HepG2 (cell line): ENCODE results near the gene SLC28A1.

Experiments
- CTCF ChIP-seq: sonication (generic); formaldehyde crosslinking; IDR thresholded peaks from 2 replicates; pipeline ENCODE4 v1.5.0; 2020; ENCODE audit warnings: mild to moderate bottlenecking, missing genetic modification reagents, moderate library complexity
- EP300 ChIP-seq, 3 experiments: sonication (generic) in 1 of 3; formaldehyde crosslinking in 1 of 3; IDR thresholded peaks; 2 replicates each; pipeline versions ENCODE4 v1.5.1 to v1.6.1; 2011 to 2020; ENCODE audit warnings: low read depth in 2 of 3, low read length in 2 of 3, borderline replicate concordance in 1 of 3, improper control_type of control experiment in 1 of 3, mild to moderate bottlenecking in 1 of 3, missing genetic modification reagents in 1 of 3, moderate library complexity in 1 of 3
- HNRNPLL ChIP-seq: fragments of 200-400 bp; formaldehyde crosslinking; IDR thresholded peaks from 2 replicates; pipeline ENCODE4 v1.6.1; 2017; ENCODE audit warnings: mild to moderate bottlenecking, low read depth, low read length; ENCODE audit not compliant: poor library complexity, severe bottlenecking
- JARID2 ChIP-seq: sonication (generic); formaldehyde crosslinking; IDR thresholded peaks from 2 replicates; pipeline ENCODE4 v1.8.1; 2023; ENCODE audit warnings: missing genetic modification reagents, inconsistent platforms; ENCODE audit not compliant: insufficient replicate concordance
- NFE2L1 ChIP-seq: sonication (generic); formaldehyde crosslinking; IDR thresholded peaks from 2 replicates; pipeline ENCODE4 v1.4.0; 2020; ENCODE audit warnings: missing genetic modification reagents, mild to moderate bottlenecking, borderline replicate concordance
- NFIC ChIP-seq: IDR thresholded peaks from 2 replicates; pipeline ENCODE4 v1.6.1; 2012; ENCODE audit warnings: mild to moderate bottlenecking, low read length, inconsistent platforms
- NFKBIZ ChIP-seq: IDR thresholded peaks from 2 replicates; pipeline ENCODE4 v1.6.1; 2018; ENCODE audit warnings: missing genetic modification reagents, missing compliant biosample characterization
- NFRKB ChIP-seq: fragments of 450-650 bp; IDR thresholded peaks from 2 replicates; pipeline ENCODE4 v1.6.1; 2017
- RELA ChIP-seq: sonication (generic); formaldehyde crosslinking; IDR thresholded peaks from 2 replicates; pipeline ENCODE4 v1.4.0; 2020; ENCODE audit warnings: missing genetic modification reagents
- U2AF2 ChIP-seq: fragments of 200-400 bp; formaldehyde crosslinking; IDR thresholded peaks from 2 replicates; pipeline ENCODE4 v1.6.1; 2017; ENCODE audit warnings: low read depth, mild to moderate bottlenecking, low read length
- ZBTB33 ChIP-seq: sonication (generic); formaldehyde crosslinking; IDR thresholded peaks from 2 replicates; pipeline ENCODE4 v1.4.0; 2020; ENCODE audit warnings: missing genetic modification reagents
- ZNF121 ChIP-seq: sonication (generic); formaldehyde crosslinking; IDR thresholded peaks from 2 replicates; pipeline ENCODE4 v1.5.0; 2020; ENCODE audit warnings: mild to moderate bottlenecking, missing genetic modification reagents
- ZNF598 ChIP-seq: sonication (generic); formaldehyde crosslinking; IDR thresholded peaks from 2 replicates; pipeline ENCODE4 v1.5.1; 2020; ENCODE audit warnings: mild to moderate bottlenecking, missing genetic modification reagents, borderline replicate concordance
- TF ChIP-seq, protein P1 (sequence below): sonication (generic); formaldehyde crosslinking; IDR thresholded peaks from 2 replicates; pipeline ENCODE4 v1.5.0; 2020; ENCODE audit warnings: missing genetic modification reagents, mild to moderate bottlenecking, borderline replicate concordance

DNA sequence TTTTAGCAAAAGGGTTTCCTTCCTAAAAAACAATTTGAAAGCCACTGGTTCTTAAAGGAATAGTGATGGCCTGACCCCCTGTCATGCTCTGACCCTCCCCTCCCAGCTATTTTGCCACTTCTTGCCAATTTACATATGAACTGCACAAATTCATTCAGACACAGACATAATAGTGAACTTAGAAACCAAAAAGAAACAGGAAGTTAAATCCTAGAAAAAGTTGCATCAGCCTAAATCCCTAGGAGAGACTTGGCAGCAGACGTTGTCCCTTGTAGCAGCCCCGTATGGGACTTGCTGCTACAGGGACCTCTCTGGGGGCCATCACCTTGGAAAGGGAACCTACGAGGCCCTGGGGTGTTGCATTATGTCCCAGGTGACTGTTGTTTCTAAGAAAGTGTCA, 82.9 kb downstream of the SLC28A1 start:
- TF ChIP-seq NFKBIZ (CRISPR knock-in tag): no peak
- TF ChIP-seq NFRKB: no peak
- TF ChIP-seq ZBTB33 (CRISPR knock-in tag): no peak
- no peak for TF ChIP-seq ZNF598 (CRISPR knock-in tag)
- no peak for TF ChIP-seq ZNF121
- TF ChIP-seq JARID2 (CRISPR knock-in tag): no peak
- no peak for TF ChIP-seq EP300 (IDR thresholded peaks at IDR 0.05; ENCODE audit: low read depth in 2 of 2, low read length in 2 of 2)
- no peak for TF ChIP-seq EP300 (CRISPR knock-in tag; IDR thresholded peaks at IDR 0.05; ENCODE audit: borderline replicate concordance)
- no peak for TF ChIP-seq RELA (CRISPR knock-in tag)
- no peak for TF ChIP-seq NFIC
- TF ChIP-seq, protein P1, sequence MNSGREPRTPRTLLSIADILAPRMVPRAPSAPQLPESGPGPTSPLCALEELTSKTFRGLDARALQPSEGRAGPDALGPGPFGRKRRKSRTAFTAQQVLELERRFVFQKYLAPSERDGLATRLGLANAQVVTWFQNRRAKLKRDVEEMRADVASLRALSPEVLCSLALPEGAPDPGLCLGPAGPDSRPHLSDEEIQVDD (CRISPR knock-in tag): no peak
- TF ChIP-seq CTCF: no peak
- no peak for TF ChIP-seq U2AF2
- no peak for TF ChIP-seq HNRNPLL
- no peak for TF ChIP-seq NFE2L1 (CRISPR knock-in tag)
